Large intestine (tissue), 3 donors: ENCODE measurements around the gene ALPL. TPM values are rescaled to one million over a fixed set of nuclear protein-coding genes. Genes with fewer than 3 reads are reported as not detected.

Experiments
- DNase-seq, 2 donors: peaks; one replicate each; pipeline versions ENCODE4 v3.0.0 to v3.0.0-alpha.2; 2013
- H3K27ac ChIP-seq: one replicate; pipeline ENCODE4 v1.5.1; 2013; ENCODE audit warnings: low read length
- H3K27me3 ChIP-seq: 2 replicates; pipeline ENCODE4 v1.6.1; 2013; ENCODE audit warnings: low read length; ENCODE audit not compliant: control insufficient read depth, insufficient read depth
- H3K36me3 ChIP-seq: 2 replicates; pipeline ENCODE4 v1.6.1; 2013; ENCODE audit warnings: low read length; ENCODE audit not compliant: control insufficient read depth, insufficient read depth
- H3K4me1 ChIP-seq: one replicate; pipeline ENCODE4 v1.6.1; 2013; ENCODE audit warnings: low read length; ENCODE audit not compliant: control insufficient read depth, insufficient read depth
- H3K4me3 ChIP-seq: one replicate; pipeline ENCODE4 v1.5.1; 2013; ENCODE audit warnings: low read length
- H3K9me3 ChIP-seq: one replicate; pipeline ENCODE4 v1.6.1; 2013; ENCODE audit warnings: mild to moderate bottlenecking, low read depth, low read length, moderate library complexity; ENCODE audit not compliant: control insufficient read depth
- WGBS: methylation state at CpG from one replicate; pipeline ENCODE4 v1.1.5; 2013; ENCODE audit warnings: low lambda C conversion rate; ENCODE audit not compliant: insufficient coverage; 5-methylcytosine and 5-hydroxymethylcytosine counted together
- polyA plus RNA-seq: library from polyadenylated mRNA; unstranded; fragments of 120-200 nt; gene quantifications from one replicate; pipeline ENCODE4 v1.2.1, GENCODE V29; 2013

Gene ALPL
- polyA plus RNA-seq, 1 donor = 1.5 TPM

DNA sequence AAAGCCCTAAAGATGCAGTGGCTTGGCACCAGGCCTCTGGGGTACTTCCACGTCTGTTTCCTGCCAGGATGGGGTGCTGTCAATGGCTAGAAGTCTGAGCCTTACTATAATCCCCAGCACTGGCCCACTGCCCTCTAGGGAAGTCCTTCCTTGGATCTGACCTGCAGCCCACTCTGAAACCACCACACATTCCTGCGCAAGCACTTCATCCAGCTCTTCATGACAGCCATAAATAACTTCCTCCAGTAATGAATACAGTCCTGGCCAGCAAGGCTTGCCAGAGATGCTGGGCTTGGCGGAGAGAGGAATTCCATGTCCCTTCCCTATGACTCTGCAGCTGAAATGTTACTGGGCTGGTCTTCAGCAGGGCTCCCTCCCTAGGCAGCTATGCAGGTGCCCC lies 32.6 kb downstream of the ALPL start:
- Histone ChIP-seq H3K27me3 (peaks cover 10% of the 10 kb centered on the region), H3K27ac (no peak overlapping the region)

GRCh38 chr1:21543598-21543997 lies 34.4 kb downstream of the ALPL start:
- Histone ChIP-seq H3K9me3 (no peaks in the 10 kb centered on the region), H3K4me1 (no peaks in the 10 kb centered on the region), H3K4me3 (no peak overlapping the region), H3K27me3 (no peaks in the 10 kb centered on the region), H3K27ac (no peak overlapping the region), H3K36me3 (no peaks in the 10 kb centered on the region)
- no CpG with 5 or more reads among the region's 6 CpGs for WGBS
- DNase-seq = no peak

More for the DNA sequence above, 32.6 kb downstream of the ALPL start:
- Histone ChIP-seq H3K9me3 (no peaks in the 10 kb centered on the region), H3K36me3 (no peaks in the 10 kb centered on the region), H3K4me1 (peaks cover 7% of the 10 kb centered on the region), H3K4me3 (no peak overlapping the region)
- DNase-seq = no peak
- no CpG with 5 or more reads among the region's 3 CpGs for WGBS

DNA sequence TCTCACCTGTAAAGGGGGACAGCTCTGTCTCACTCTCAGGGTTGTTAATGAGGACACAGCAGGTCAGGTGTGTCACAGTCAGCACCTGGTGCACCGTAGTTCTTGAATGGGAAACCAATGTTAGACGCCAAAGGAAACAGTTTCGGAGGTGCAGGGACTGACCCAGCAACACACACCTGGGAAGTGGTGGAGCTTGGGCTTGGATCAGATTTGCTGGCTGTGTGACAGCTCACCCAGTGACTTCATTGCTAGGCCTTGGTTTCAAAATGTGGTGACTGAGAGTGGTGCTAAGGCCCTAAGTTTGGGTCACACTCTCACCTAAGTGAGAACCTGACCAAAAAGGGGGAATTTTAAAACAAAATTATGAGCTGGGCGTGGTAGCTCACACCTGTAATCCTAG lies 34.9 kb downstream of the ALPL start:
- no CpG with 5 or more reads among the region's 4 CpGs for WGBS
- H3K27me3 ChIP-seq = peaks cover 2% of the 10 kb centered on the region
- H3K9me3 ChIP-seq = no peaks in the 10 kb centered on the region
- no peaks in the 10 kb centered on the region for H3K4me1 ChIP-seq
- H3K36me3 ChIP-seq = no peaks in the 10 kb centered on the region
- H3K27ac ChIP-seq = no peak overlapping the region
- H3K4me3 ChIP-seq = no peak overlapping the region
- DNase-seq = no peak

GRCh38 chr1:21546122-21546825 lies 37.1 kb downstream of the ALPL start:
- peaks cover 9% of the 10 kb centered on the region for H3K27me3 ChIP-seq
- WGBS = 93% methylated on average over 4 of the region's 11 CpGs
- H3K9me3 ChIP-seq = no peaks in the 10 kb centered on the region
- H3K4me1 ChIP-seq = no peaks in the 10 kb centered on the region
- H3K36me3 ChIP-seq = no peaks in the 10 kb centered on the region
- DNase-seq = no peak
- H3K27ac ChIP-seq = no peak overlapping the region
- H3K4me3 ChIP-seq = no peak overlapping the region

- WGBS = no CpG with 5 or more reads among the region's 11 CpGs
- no peaks in the 10 kb centered on the region for H3K4me1 ChIP-seq
- no peak overlapping the region for H3K4me3 ChIP-seq
- H3K9me3 ChIP-seq = no peaks in the 10 kb centered on the region
- no peaks in the 10 kb centered on the region for H3K36me3 ChIP-seq
- no peak overlapping the region for H3K27ac ChIP-seq
- no peak for DNase-seq
- H3K27me3 ChIP-seq = peaks cover 9% of the 10 kb centered on the region
Measured at GRCh38 chr1:21547876-21548275, 38.7 kb downstream of the ALPL start.

- no peaks in the 10 kb centered on the region for H3K4me1 ChIP-seq
Measured at GRCh38 chr1:21550097-21550496, 40.9 kb downstream of the ALPL start.

DNA sequence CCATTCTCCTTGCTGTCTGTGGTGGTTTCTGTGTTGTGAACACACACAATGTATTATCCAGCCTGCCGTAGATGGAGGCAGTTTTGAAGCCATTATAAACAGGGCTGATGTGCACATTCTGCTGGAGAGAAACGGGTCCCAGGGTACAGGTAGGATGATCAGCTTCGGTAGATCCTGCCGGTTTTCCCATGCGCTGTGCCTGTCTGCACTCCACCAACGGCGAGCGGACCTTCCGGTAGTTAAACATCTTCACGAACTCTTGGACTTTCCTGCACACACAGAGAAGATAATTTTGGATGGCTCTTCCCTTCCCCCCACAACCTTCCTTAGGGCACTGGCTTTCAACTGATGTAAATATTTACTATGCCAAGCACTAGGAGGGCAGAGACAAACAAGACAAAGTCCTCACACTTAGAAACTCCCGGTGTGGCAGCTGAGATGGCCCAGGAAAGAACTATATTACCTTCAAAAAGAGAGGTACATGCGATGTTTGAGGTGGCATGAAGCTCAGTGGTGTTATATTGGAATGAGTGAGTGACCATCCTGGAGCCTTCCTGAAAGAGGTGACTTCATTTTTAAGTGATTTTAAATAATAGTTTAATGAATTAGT lies 41.7 kb downstream of the ALPL start:
- no peaks in the 10 kb centered on the region for H3K9me3 ChIP-seq
- no peak overlapping the region for H3K27ac ChIP-seq
- H3K4me3 ChIP-seq = no peak overlapping the region
- no peaks in the 10 kb centered on the region for H3K36me3 ChIP-seq
- H3K4me1 ChIP-seq = no peaks in the 10 kb centered on the region
- WGBS = no CpG with 5 or more reads among the region's 12 CpGs
- H3K27me3 ChIP-seq = peaks cover 9% of the 10 kb centered on the region
- no peak for DNase-seq

More at GRCh38 chr1:21550097-21550496, 40.9 kb downstream of the ALPL start:
- H3K27me3 ChIP-seq = peaks cover 9% of the 10 kb centered on the region
- no peak overlapping the region for H3K4me3 ChIP-seq
- H3K27ac ChIP-seq = no peak overlapping the region
- no peaks in the 10 kb centered on the region for H3K36me3 ChIP-seq
- H3K9me3 ChIP-seq = no peaks in the 10 kb centered on the region
- DNase-seq = no peak
- 100% methylated on average over 1 of the region's 5 CpGs for WGBS

GRCh38 chr1:21552715-21553114 lies 43.5 kb downstream of the ALPL start:
- peaks cover 9% of the 10 kb centered on the region for H3K27me3 ChIP-seq
- no peaks in the 10 kb centered on the region for H3K4me1 ChIP-seq
- H3K27ac ChIP-seq = no peak overlapping the region
- no peaks in the 10 kb centered on the region for H3K36me3 ChIP-seq
- H3K4me3 ChIP-seq = no peak overlapping the region
- DNase-seq = no peak
- no CpG with 5 or more reads among the region's 1 CpG for WGBS
- H3K9me3 ChIP-seq = no peaks in the 10 kb centered on the region

GRCh38 chr1:21553116-21553926 lies 44.1 kb downstream of the ALPL start:
- no peak overlapping the region for H3K27ac ChIP-seq
- WGBS = 60% methylated on average over 1 of the region's 8 CpGs

GRCh38 chr1:21559788-21560567 lies 50.8 kb downstream of the ALPL start:
- no peaks in the 10 kb centered on the region for H3K36me3 ChIP-seq
- DNase-seq = no peak
- WGBS = no CpG with 5 or more reads among the region's 5 CpGs
- no peaks in the 10 kb centered on the region for H3K27me3 ChIP-seq
- H3K4me1 ChIP-seq = no peaks in the 10 kb centered on the region
- H3K27ac ChIP-seq = no peak overlapping the region
- no peaks in the 10 kb centered on the region for H3K9me3 ChIP-seq
- no peak overlapping the region for H3K4me3 ChIP-seq

More at GRCh38 chr1:21553116-21553926, 44.1 kb downstream of the ALPL start:
- no peaks in the 10 kb centered on the region for H3K4me1 ChIP-seq
- H3K4me3 ChIP-seq = no peak overlapping the region
- H3K9me3 ChIP-seq = no peaks in the 10 kb centered on the region
- H3K27me3 ChIP-seq = peaks cover 9% of the 10 kb centered on the region
- no peaks in the 10 kb centered on the region for H3K36me3 ChIP-seq
- DNase-seq = no peak
